Keratinocyte (primary cell): ENCODE data around the gene KRT9. TPM values are rescaled to one million over a fixed set of nuclear protein-coding genes. Genes with fewer than 3 reads are reported as not detected.

ENCODE experiments used
- DNase-seq: peaks from one replicate; pipeline ENCODE4 v3.0.0-alpha.2; 2011; ENCODE audit warnings: low read depth, missing footprints, low spot score
- FAIRE-seq: peaks from 2 replicates; lab custom pipeline; 2011; peaks lifted over from hg19 to GRCh38; lab: Jason Lieb, UNC
- H2AFZ ChIP-seq: 2 replicates; pipeline ENCODE4 v1.6.0; 2012; ENCODE audit warnings: low read length, control low read depth, inconsistent platforms; ENCODE audit not compliant: control insufficient read depth
- H3K27ac ChIP-seq: 2 replicates; pipeline ENCODE4 v1.5.1; 2011; ENCODE audit warnings: low read length; ENCODE audit not compliant: control insufficient read depth, insufficient read depth
- H3K27me3 ChIP-seq: 3 replicates; pipeline ENCODE4 v1.6.0; 2011; ENCODE audit warnings: low read length; ENCODE audit not compliant: control insufficient read depth, insufficient read depth; ENCODE audit errors: extremely low read depth
- H3K36me3 ChIP-seq, 2 experiments: 2 replicates in 1 of 2; 3 replicates in 1 of 2; pipeline ENCODE4 v1.5.1; 2011; ENCODE audit warnings: low read length in 2 of 2, mild to moderate bottlenecking in 1 of 2; ENCODE audit not compliant: control insufficient read depth in 2 of 2, insufficient read depth in 2 of 2; ENCODE audit errors: extremely low read depth in 1 of 2
- H3K4me1 ChIP-seq: 3 replicates; pipeline ENCODE4 v1.5.1; 2011; ENCODE audit warnings: low read length; ENCODE audit not compliant: control insufficient read depth, insufficient read depth; ENCODE audit errors: extremely low read depth
- H3K4me2 ChIP-seq: 3 replicates; pipeline ENCODE4 v1.6.0; 2011; ENCODE audit warnings: low read depth, low read length; ENCODE audit not compliant: control insufficient read depth, insufficient read depth; ENCODE audit errors: extremely low read depth
- H3K4me3 ChIP-seq, 3 experiments: fragments of 200-600 bp in 1 of 3; sonication (generic) in 1 of 3; 2 replicates in 2 of 3; 3 replicates in 1 of 3; pipeline ENCODE4 v1.5.1; 2011 to 2016; ENCODE audit warnings: low read length in 3 of 3, mild to moderate bottlenecking in 3 of 3, control low read depth in 2 of 3, inconsistent platforms in 1 of 3, low read depth in 1 of 3, mixed read lengths in 1 of 3, mixed run types in 1 of 3, moderate library complexity in 1 of 3; ENCODE audit not compliant: control insufficient read depth in 2 of 3, insufficient read depth in 2 of 3; ENCODE audit errors: extremely low read depth in 1 of 3
- H3K79me2 ChIP-seq: 2 replicates; pipeline ENCODE4 v1.6.0; 2012; ENCODE audit warnings: low read length; ENCODE audit not compliant: control insufficient read depth, insufficient read depth
- H3K9ac ChIP-seq: 3 replicates; pipeline ENCODE4 v1.6.0; 2011; ENCODE audit warnings: low read length; ENCODE audit not compliant: control insufficient read depth, insufficient read depth; ENCODE audit errors: extremely low read depth
- H3K9me1 ChIP-seq: 3 replicates; pipeline ENCODE4 v1.6.0; 2011; ENCODE audit warnings: low read length; ENCODE audit not compliant: control insufficient read depth, insufficient read depth; ENCODE audit errors: extremely low read depth
- H3K9me3 ChIP-seq: 2 replicates; pipeline ENCODE4 v1.5.1; 2012; ENCODE audit warnings: low read depth, low read length; ENCODE audit not compliant: control insufficient read depth
- H4K20me1 ChIP-seq: 3 replicates; pipeline ENCODE4 v1.6.0; 2011; ENCODE audit warnings: low read length; ENCODE audit not compliant: control insufficient read depth, insufficient read depth; ENCODE audit errors: extremely low read depth
- EZH2 ChIP-seq: IDR thresholded peaks from one replicate; pipeline ENCODE4 v1.6.1; 2012; ENCODE audit warnings: inconsistent platforms, mild to moderate bottlenecking, low read length, moderate library complexity
- dilution Hi-C: fragments of 300-500 bp; cut with MboI; formaldehyde crosslinking; loops from one replicate; pipeline ENCODE4 v1.7.0; 2020; ENCODE audit warnings: low sequenced_read_pairs; ENCODE audit not compliant: extremely low pct_ligation_motif_present
- polyA plus RNA-seq, 5 experiments: library from polyadenylated mRNA; depleted of rRNA in 3 of 5; stranded (reverse) in 3 of 5; stranded (forward) in 1 of 5; unstranded in 1 of 5; fragments of >200 nt; gene quantifications; 1 replicate in 1 of 5; 2 replicates in 3 of 5; 3 replicates in 1 of 5; pipeline versions ENCODE4 v1.2.1 to v1.2.3, GENCODE V29; 2011 to 2012; ENCODE audit warnings: missing spikeins in 2 of 5, low read depth in 1 of 5, low replicate concordance in 1 of 5
- TF ChIP-seq, protein P1 (sequence below), 3 experiments: IDR thresholded peaks in 1 of 3; conservative IDR thresholded peaks in 1 of 3; optimal IDR thresholded peaks in 1 of 3; 2 replicates in 2 of 3; 3 replicates in 1 of 3; pipeline versions ENCODE3 to v1.5.1; 2011; ENCODE audit warnings: low read length in 3 of 3, mild to moderate bottlenecking in 3 of 3, moderate library complexity in 2 of 3, control low read depth in 1 of 3, inconsistent platforms in 1 of 3; ENCODE audit not compliant: insufficient read depth in 2 of 3; ENCODE audit errors: extremely low read depth in 1 of 3

The KRT9 gene
- polyA plus RNA-seq, 1 donor (not counting 4 experiments of a cell fraction or from before 2014, with no cell fraction given): 1.6 TPM

DNA sequence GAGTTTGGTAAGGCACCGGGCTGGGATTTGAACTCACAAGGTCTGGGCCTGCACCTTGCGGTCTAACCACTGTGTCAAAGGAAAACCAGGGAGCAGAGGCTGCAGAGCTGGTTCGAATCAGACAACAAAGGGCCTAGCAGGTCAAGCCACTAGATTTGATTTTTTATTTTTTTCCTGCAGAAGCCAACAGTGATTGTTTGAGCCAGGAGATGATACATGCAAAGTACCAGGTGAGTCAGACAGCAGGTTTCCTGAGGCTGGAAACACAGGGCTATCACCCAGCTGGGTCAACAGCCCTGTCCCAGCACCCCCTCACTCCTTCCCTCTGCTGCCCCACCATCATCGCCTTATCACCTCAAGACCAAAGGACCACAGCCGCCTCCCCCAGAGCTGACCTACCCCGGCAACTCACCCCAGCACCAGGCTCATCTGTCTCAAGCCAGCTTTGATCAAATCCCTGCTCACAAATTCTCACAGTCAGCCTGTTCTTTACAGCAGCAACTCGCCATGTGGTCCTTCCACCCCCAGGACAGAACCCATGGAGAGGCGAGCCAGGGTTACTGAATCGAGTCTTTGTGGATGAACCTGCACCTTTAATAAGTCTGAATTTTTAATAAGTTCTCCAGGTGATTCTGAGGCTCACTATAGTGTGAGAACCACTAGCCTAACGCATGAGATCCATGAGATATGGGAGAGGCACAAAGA is 30.8 kb downstream of the KRT9 start:
- no peaks in the 10 kb centered on the region for H3K27me3 ChIP-seq
- TF ChIP-seq, protein P1, sequence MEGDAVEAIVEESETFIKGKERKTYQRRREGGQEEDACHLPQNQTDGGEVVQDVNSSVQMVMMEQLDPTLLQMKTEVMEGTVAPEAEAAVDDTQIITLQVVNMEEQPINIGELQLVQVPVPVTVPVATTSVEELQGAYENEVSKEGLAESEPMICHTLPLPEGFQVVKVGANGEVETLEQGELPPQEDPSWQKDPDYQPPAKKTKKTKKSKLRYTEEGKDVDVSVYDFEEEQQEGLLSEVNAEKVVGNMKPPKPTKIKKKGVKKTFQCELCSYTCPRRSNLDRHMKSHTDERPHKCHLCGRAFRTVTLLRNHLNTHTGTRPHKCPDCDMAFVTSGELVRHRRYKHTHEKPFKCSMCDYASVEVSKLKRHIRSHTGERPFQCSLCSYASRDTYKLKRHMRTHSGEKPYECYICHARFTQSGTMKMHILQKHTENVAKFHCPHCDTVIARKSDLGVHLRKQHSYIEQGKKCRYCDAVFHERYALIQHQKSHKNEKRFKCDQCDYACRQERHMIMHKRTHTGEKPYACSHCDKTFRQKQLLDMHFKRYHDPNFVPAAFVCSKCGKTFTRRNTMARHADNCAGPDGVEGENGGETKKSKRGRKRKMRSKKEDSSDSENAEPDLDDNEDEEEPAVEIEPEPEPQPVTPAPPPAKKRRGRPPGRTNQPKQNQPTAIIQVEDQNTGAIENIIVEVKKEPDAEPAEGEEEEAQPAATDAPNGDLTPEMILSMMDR (optimal IDR thresholded peaks at IDR 0.05 in 1 of 3, IDR thresholded peaks at IDR 0.05 in 1 of 3, conservative IDR thresholded peaks at IDR 0.05 in 1 of 3; ENCODE audit: extremely low read depth in 1 of 3, insufficient read depth in 2 of 3, low read length in 3 of 3): no peak
- TF ChIP-seq EZH2: no peak
- no peaks in the 10 kb centered on the region for H4K20me1 ChIP-seq
- H2AFZ ChIP-seq: no peak overlapping the region
- FAIRE-seq: peak; percentile 94
- H3K27ac ChIP-seq: no peak overlapping the region
- no peaks in the 10 kb centered on the region for H3K36me3 ChIP-seq
- H3K9me1 ChIP-seq: no peaks in the 10 kb centered on the region
- DNase-seq: no peak
- dilution Hi-C loops: no loop called here
- H3K9me3 ChIP-seq: no peaks in the 10 kb centered on the region
- no peak overlapping the region for H3K9ac ChIP-seq
- H3K4me1 ChIP-seq: peaks cover 51% of the 10 kb centered on the region
- H3K4me2 ChIP-seq: no peak overlapping the region
- H3K79me2 ChIP-seq: no peaks in the 10 kb centered on the region
- no peak overlapping the region for H3K4me3 ChIP-seq

DNA sequence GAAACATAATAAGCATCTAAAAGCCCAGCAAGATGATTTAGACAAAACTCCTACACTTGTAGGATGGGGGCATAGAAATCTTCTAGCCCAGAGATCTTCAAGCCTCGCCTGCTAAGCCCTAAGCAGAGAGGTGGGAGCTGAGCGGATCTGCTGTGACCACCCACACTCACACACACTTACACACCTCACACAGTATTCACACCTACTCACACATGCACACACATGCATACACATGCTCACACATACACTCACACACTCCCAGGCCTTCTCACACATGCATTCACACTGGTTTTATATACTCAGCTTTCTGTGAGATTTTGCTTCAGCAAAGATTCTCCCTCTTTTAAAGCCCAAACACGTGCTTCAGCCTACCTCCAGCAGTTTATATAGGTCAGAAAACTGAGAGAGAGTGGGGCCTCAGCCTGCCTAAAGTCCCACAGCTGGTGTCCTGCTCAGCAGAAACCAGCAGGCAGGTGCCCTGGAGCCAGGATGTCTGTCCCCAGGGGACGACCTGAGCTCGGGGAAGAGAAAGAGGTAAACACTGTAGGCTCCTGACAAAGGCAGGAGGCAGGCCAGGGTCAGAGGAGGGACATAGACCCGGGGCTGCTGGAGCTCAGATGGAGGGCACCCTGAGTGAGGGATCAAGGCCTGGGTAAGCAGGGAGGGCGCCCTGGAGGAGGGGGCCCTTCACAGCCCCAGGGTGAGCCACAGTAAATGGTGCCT is 31.7 kb downstream of the KRT9 start:
- no peaks in the 10 kb centered on the region for H3K27me3 ChIP-seq
- dilution Hi-C loops: no loop called here
- no peaks in the 10 kb centered on the region for H3K9me1 ChIP-seq
- H3K27ac ChIP-seq: no peak overlapping the region
- no peak overlapping the region for H3K4me3 ChIP-seq
- FAIRE-seq (peak; percentile 49), DNase-seq (no peak)
- H3K4me2 ChIP-seq: no peak overlapping the region
- H3K36me3 ChIP-seq: no peaks in the 10 kb centered on the region
- no peaks in the 10 kb centered on the region for H3K79me2 ChIP-seq
- no peaks in the 10 kb centered on the region for H3K9me3 ChIP-seq
- H3K4me1 ChIP-seq: peaks cover 55% of the 10 kb centered on the region
- H3K9ac ChIP-seq: no peak overlapping the region
- H2AFZ ChIP-seq: no peak overlapping the region
- H4K20me1 ChIP-seq: no peaks in the 10 kb centered on the region
- TF ChIP-seq, protein P1 (optimal IDR thresholded peaks at IDR 0.05 in 1 of 3, IDR thresholded peaks at IDR 0.05 in 1 of 3, conservative IDR thresholded peaks at IDR 0.05 in 1 of 3; ENCODE audit: extremely low read depth in 1 of 3, insufficient read depth in 2 of 3, low read length in 3 of 3): no peak
- no peak for TF ChIP-seq EZH2
